IMR-90 (cell line): Measurements from ENCODE around the gene NCOA3. TPM values are rescaled to one million over a fixed set of nuclear protein-coding genes. Genes with fewer than 3 reads are reported as not detected.

ENCODE experiments used
- ATAC-seq: fragments of 200-7000 bp; cut with Tn5 transposase; 2 replicates; pipeline ENCODE4 v1.9.1; 2020; ENCODE audit warnings: low read depth, mild to moderate bottlenecking, moderate library complexity
- BruUV-seq: library from RNA; stranded (reverse); fragments of 400-500 nt; replicated peaks from 2 replicates; lab custom pipeline; 2021; lab: Mats Ljungman, UMichigan
- CTCF ChIA-PET: fragments of 300-600 bp; formaldehyde crosslinking; extraction: SDS; loops from one replicate; lab custom pipeline; 2021; ENCODE audit warnings: antibody characterized with exemption; lab: Yijun Ruan, JAX
- POLR2A ChIA-PET: fragments of 300-600 bp; sonication (Branson Sonifier 250); formaldehyde crosslinking; loops from one replicate; lab custom pipeline; 2022; ENCODE audit warnings: antibody characterized with exemption; ENCODE audit not compliant: unreplicated experiment; lab: Charles Lee
- DNase-seq: peaks from one replicate; pipeline ENCODE4 v3.0.0; 2013
- H2AFZ ChIP-seq: replicated peaks from 2 replicates; pipeline ENCODE3; 2013; ENCODE audit warnings: low read length, mild to moderate bottlenecking; ENCODE audit not compliant: poor library complexity
- H2AK5ac ChIP-seq: 2 replicates; pipeline ENCODE4 v1.6.1; 2013; ENCODE audit warnings: low read depth, low read length, inconsistent platforms
- H2AK9ac ChIP-seq: replicated peaks from 2 replicates; pipeline ENCODE3; 2013; ENCODE audit warnings: mild to moderate bottlenecking, low read depth, low read length, moderate library complexity; ENCODE audit not compliant: poor library complexity
- H2BK120ac ChIP-seq: 2 replicates; pipeline ENCODE4 v1.6.1; 2013; ENCODE audit warnings: low read depth, low read length, inconsistent platforms
- H2BK15ac ChIP-seq: 3 replicates; pipeline ENCODE4 v1.6.1; 2013; ENCODE audit warnings: low read depth, low read length, inconsistent platforms
- H2BK20ac ChIP-seq: 2 replicates; pipeline ENCODE4 v1.6.1; 2013; ENCODE audit warnings: low read depth, mild to moderate bottlenecking, inconsistent platforms, low read length, moderate library complexity
- H2BK5ac ChIP-seq: 2 replicates; pipeline ENCODE4 v1.6.1; 2013; ENCODE audit warnings: mild to moderate bottlenecking, low read depth, low read length, inconsistent platforms; ENCODE audit not compliant: poor library complexity, severe bottlenecking
- H3K14ac ChIP-seq: replicated peaks from 2 replicates; pipeline ENCODE4 v1.6.1; 2013; ENCODE audit warnings: low read depth, low read length, inconsistent platforms
- H3K18ac ChIP-seq: 2 replicates; pipeline ENCODE4 v1.6.1; 2013; ENCODE audit warnings: low read depth, low read length, control low read depth
- H3K23ac ChIP-seq: 2 replicates; pipeline ENCODE4 v1.6.1; 2013; ENCODE audit warnings: low read depth, low read length, inconsistent platforms
- H3K27ac ChIP-seq: 2 replicates; pipeline ENCODE4 v1.5.1; 2013; ENCODE audit warnings: mild to moderate bottlenecking, control low read depth, low read length; ENCODE audit not compliant: insufficient read depth
- H3K27me3 ChIP-seq: 2 replicates; pipeline ENCODE4 v1.6.1; 2013; ENCODE audit warnings: low read length; ENCODE audit not compliant: control insufficient read depth, insufficient read depth
- H3K36me3 ChIP-seq: 2 replicates; pipeline ENCODE4 v1.6.1; 2013; ENCODE audit warnings: low read length, mixed read lengths; ENCODE audit not compliant: control insufficient read depth, insufficient read depth
- H3K4ac ChIP-seq: 2 replicates; pipeline ENCODE4 v1.6.1; 2013; ENCODE audit warnings: low read depth, low read length, inconsistent platforms
- H3K4me1 ChIP-seq: 2 replicates; pipeline ENCODE4 v1.6.1; 2013; ENCODE audit warnings: low read length, mixed read lengths; ENCODE audit not compliant: control insufficient read depth, insufficient read depth
- H3K4me2 ChIP-seq: 2 replicates; pipeline ENCODE4 v1.6.1; 2013; ENCODE audit warnings: low read depth, mild to moderate bottlenecking, control low read depth, low read length, moderate library complexity
- H3K4me3 ChIP-seq: 2 replicates; pipeline ENCODE4 v1.5.1; 2013; ENCODE audit warnings: low read depth, mild to moderate bottlenecking, control low read depth, low read length, moderate library complexity; ENCODE audit not compliant: insufficient read depth
- H3K56ac ChIP-seq: 2 replicates; pipeline ENCODE4 v1.6.1; 2013; ENCODE audit warnings: low read length, inconsistent platforms; ENCODE audit not compliant: insufficient read depth; ENCODE audit errors: extremely low read depth
- H3K79me1 ChIP-seq, 2 experiments: 2 replicates each; pipeline ENCODE4 v1.6.1; 2013; ENCODE audit warnings: low read length in 2 of 2, inconsistent platforms in 1 of 2, low read depth in 1 of 2
- H3K9ac ChIP-seq: 2 replicates; pipeline ENCODE4 v1.6.1; 2013; ENCODE audit warnings: low read depth, low read length, control low read depth
- H3K9me1 ChIP-seq: 2 replicates; pipeline ENCODE4 v1.6.1; 2013; ENCODE audit warnings: low read length, inconsistent platforms; ENCODE audit not compliant: insufficient read depth
- H3K9me3 ChIP-seq: 2 replicates; pipeline ENCODE4 v1.6.1; 2013; ENCODE audit warnings: low read length; ENCODE audit not compliant: control insufficient read depth, insufficient read depth
- H4K20me1 ChIP-seq: 2 replicates; pipeline ENCODE4 v1.6.1; 2013; ENCODE audit warnings: low read length, inconsistent platforms; ENCODE audit not compliant: insufficient read depth
- H4K5ac ChIP-seq: 2 replicates; pipeline ENCODE4 v1.6.1; 2013; ENCODE audit warnings: mild to moderate bottlenecking, low read depth, low read length, control low read depth
- H4K8ac ChIP-seq, 2 experiments: 2 replicates each; pipeline ENCODE4 v1.6.1; 2013; ENCODE audit warnings: low read depth in 2 of 2, low read length in 2 of 2, control low read depth in 1 of 2, inconsistent platforms in 1 of 2
- H4K91ac ChIP-seq: 2 replicates; pipeline ENCODE4 v1.6.1; 2013; ENCODE audit warnings: low read depth, low read length, inconsistent platforms; ENCODE audit not compliant: insufficient read depth
- BHLHE40 ChIP-seq: fragments of 150-350 bp; IDR thresholded peaks from 2 replicates; pipeline ENCODE4 v1.6.1; 2016; ENCODE audit warnings: mild to moderate bottlenecking, low read depth, low read length
- CEBPB ChIP-seq: IDR thresholded peaks from 2 replicates; pipeline ENCODE4 v1.6.1; 2012; ENCODE audit warnings: low read depth, low read length, improper control_type of control experiment
- CHD1 ChIP-seq: IDR thresholded peaks from 2 replicates; pipeline ENCODE4 v1.6.1; 2012; ENCODE audit warnings: low read depth, low read length, improper control_type of control experiment
- CTCF ChIP-seq: conservative IDR thresholded peaks from 2 replicates; pipeline ENCODE4 v1.5.1; 2012; ENCODE audit warnings: mild to moderate bottlenecking, low read depth, low read length, improper control_type of control experiment
- MAFK ChIP-seq: IDR thresholded peaks from 2 replicates; pipeline ENCODE4 v1.6.1; 2012; ENCODE audit warnings: low read depth, low read length, improper control_type of control experiment
- MXI1 ChIP-seq: IDR thresholded peaks from 2 replicates; pipeline ENCODE4 v1.6.1; 2012; ENCODE audit warnings: low read depth, mild to moderate bottlenecking, low read length, moderate library complexity, borderline replicate concordance
- NFE2L2 ChIP-seq: fragments of 150-350 bp; IDR thresholded peaks from 2 replicates; pipeline ENCODE4 v1.6.1; 2016; ENCODE audit warnings: low read depth, mild to moderate bottlenecking, low read length
- RAD21 ChIP-seq: IDR thresholded peaks from 2 replicates; pipeline ENCODE4 v1.6.1; 2012; ENCODE audit warnings: low read length, improper control_type of control experiment
- RFX5 ChIP-seq: IDR thresholded peaks from 2 replicates; pipeline ENCODE4 v1.8.0; 2012; ENCODE audit warnings: low read depth, mild to moderate bottlenecking, low read length, moderate library complexity
- WGBS, 2 experiments: methylation state at CpG; one replicate each; pipeline versions ENCODE4 v1.1.5 to v1.1.7; 2013; ENCODE audit warnings: missing lambda C conversion rate in 2 of 2; ENCODE audit not compliant: insufficient read length in 1 of 2; ENCODE audit errors: extremely low coverage in 2 of 2; 5-methylcytosine and 5-hydroxymethylcytosine counted together
- dilution Hi-C: fragments of 300-500 bp; cut with HindIII; formaldehyde crosslinking; loops from one replicate; pipeline ENCODE4 v1.14.3; 2018; ENCODE audit warnings: low sequenced_read_pairs; ENCODE audit not compliant: unreplicated experiment
- in situ Hi-C: fragments of 300-500 bp; cut with MboI; formaldehyde crosslinking; loops from 3 replicates; pipeline ENCODE4 v1.14.3; 2019; ENCODE audit warnings: low sequenced_read_pairs, inconsistent platforms, mixed read lengths
- intact Hi-C: fragments of 100-400 bp; cut with micrococcal nuclease; formaldehyde crosslinking; loops from 2 replicates; pipeline ENCODE4 v1.10.0; 2022
- polyA plus RNA-seq, 3 experiments: library from polyadenylated mRNA; depleted of rRNA; stranded (reverse); fragments of >200 nt; gene quantifications; 2 replicates each; pipeline ENCODE4 v1.2.3, GENCODE V29; 2012; ENCODE audit warnings: low replicate concordance in 1 of 3
- total RNA-seq: library from RNA; depleted of rRNA; stranded (reverse); fragments of >200 nt; gene quantifications from 2 replicates; pipeline ENCODE4 v1.2.3, GENCODE V29; 2012

NCOA3 gene
- total and polyA plus RNA-seq, 2 of the 4 experiments (the other 2 are of a cell fraction) = 8.8 to 29.0 TPM

DNA sequence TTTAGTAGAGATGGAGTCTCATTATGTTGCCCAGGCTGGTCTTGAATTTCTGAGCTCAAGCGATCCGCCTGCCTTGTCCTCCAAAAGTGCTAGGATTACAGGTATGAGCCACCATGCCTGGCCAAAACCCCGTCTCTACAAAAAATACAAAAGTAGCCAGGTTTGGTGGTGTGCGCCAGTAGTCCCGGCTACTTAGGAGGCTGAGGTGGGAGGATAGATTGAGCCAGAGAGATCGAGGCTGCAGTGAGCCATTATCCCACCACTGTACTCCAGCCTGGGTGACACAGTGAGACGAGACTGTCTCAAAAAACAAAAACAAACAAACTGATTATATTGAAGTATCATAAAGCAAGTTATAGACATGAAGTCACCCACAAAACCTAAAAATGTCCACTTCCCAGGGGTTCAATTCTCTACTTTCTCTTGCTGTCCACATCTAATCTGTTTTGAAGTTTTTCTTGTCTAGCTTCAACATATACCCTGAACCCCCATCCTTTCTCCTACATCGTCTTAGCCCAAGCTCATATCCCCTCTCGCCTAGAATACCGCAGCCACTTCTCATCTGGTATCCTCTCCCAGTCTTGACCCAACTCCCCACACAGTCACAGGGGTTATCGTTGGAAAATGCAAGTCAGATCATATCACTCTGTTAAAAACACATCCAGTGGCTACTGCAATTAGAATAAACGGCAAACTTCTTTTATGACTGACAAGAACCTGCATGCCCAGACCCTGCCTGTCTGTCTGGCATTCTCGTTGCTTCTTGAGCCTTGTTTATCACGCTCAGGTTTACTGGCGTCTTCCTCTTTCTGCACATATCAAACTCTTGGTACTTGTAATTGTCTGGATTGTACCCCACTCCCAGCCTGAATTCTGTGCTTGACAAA, 20.1 kb upstream of the NCOA3 start:
- WGBS, 2 experiments = 78% methylated on average over 4 of the region's 15 CpGs; no CpG with 5 or more reads in 1 of the 2 experiments

More for the DNA sequence above, 20.1 kb upstream of the NCOA3 start:
- H3K4ac ChIP-seq = no peak overlapping the region
- no peak overlapping the region for H2BK5ac ChIP-seq
- dilution Hi-C loops = no loop called here
- H4K8ac ChIP-seq = no peak overlapping the region
- no peak overlapping the region for H4K91ac ChIP-seq
- ATAC-seq (no peak), DNase-seq (no peak)
- no peaks in the 10 kb centered on the region for H3K4me1 ChIP-seq
- TF ChIP-seq MXI1 = no peak
- TF ChIP-seq CHD1 = no peak
- no peak for TF ChIP-seq CEBPB
- TF ChIP-seq BHLHE40 = no peak
- TF ChIP-seq MAFK = no peak
- TF ChIP-seq RFX5 = no peak
- no peak for TF ChIP-seq NFE2L2
- no peak for TF ChIP-seq CTCF
- no peak for TF ChIP-seq RAD21
- H3K9ac ChIP-seq = no peak overlapping the region
- no TSS peak for BruUV-seq
- no peaks in the 10 kb centered on the region for H3K9me1 ChIP-seq
- H3K79me1 ChIP-seq = no peaks in the 10 kb centered on the region
- H2AK9ac ChIP-seq = no peak overlapping the region
- no peak overlapping the region for H4K5ac ChIP-seq
- no peak overlapping the region for H3K23ac ChIP-seq
- in situ Hi-C loops = no loop called here
- H3K9me3 ChIP-seq = no peaks in the 10 kb centered on the region
- H2BK120ac ChIP-seq = no peak overlapping the region
- H3K18ac ChIP-seq = no peak overlapping the region
- no peak overlapping the region for H2AFZ ChIP-seq
- intact Hi-C loops = no loop called here
- H3K14ac ChIP-seq = no peak overlapping the region
- no peak overlapping the region for H2BK20ac ChIP-seq
- H4K20me1 ChIP-seq = no peaks in the 10 kb centered on the region
- H2BK15ac ChIP-seq = no peak overlapping the region
- ChIA-PET POLR2A (no interaction called here), CTCF (interaction anchor here (0.6 kb wide), 1 partner anchor 12 kb away, joined by 3 read pairs; no protein-coding TSS in a partner anchor)
- no peak overlapping the region for H3K4me2 ChIP-seq
- H3K27me3 ChIP-seq = peaks cover 4% of the 10 kb centered on the region
- H3K4me3 ChIP-seq = no peak overlapping the region
- H3K56ac ChIP-seq = no peak overlapping the region
- no peak overlapping the region for H3K27ac ChIP-seq
- H3K36me3 ChIP-seq = no peaks in the 10 kb centered on the region
- no peak overlapping the region for H2AK5ac ChIP-seq
